Measurements from ENCODE around the gene ENDOU. TPM values are rescaled to one million over a fixed set of nuclear protein-coding genes. Genes with fewer than 3 reads are reported as not detected.

ENDOU gene
- polyA plus RNA-seq, 4 donors, result 0.30 to 2.1 TPM; not detected in 2

- H3K27ac ChIP-seq (ENCODE audit: low read depth in 1 of 3, low read length in 2 of 3), result peak overlapping the region in 1 of 3 donors; percentile 89
- DNase-seq, result peak in 1 of 2 donors; percentile 47
- no peaks in the 10 kb centered on the region for H3K9me3 ChIP-seq (ENCODE audit: control insufficient read depth in 2 of 2, insufficient read depth in 1 of 2, low read depth in 1 of 2, low read length in 1 of 2)
- peaks cover 0 to 8% (median 0%) of the 10 kb centered on the region in 3 donors for H3K36me3 ChIP-seq (ENCODE audit: control insufficient read depth in 3 of 3, insufficient read depth in 2 of 3, low read depth in 1 of 3, low read length in 3 of 3)
- peaks cover 0 to 10% (median 3%) of the 10 kb centered on the region in 3 donors for H3K4me1 ChIP-seq (ENCODE audit: control insufficient read depth in 3 of 3, insufficient read depth in 2 of 3, low read depth in 1 of 3, low read length in 2 of 3)
- no peaks in the 10 kb centered on the region for H3K27me3 ChIP-seq (ENCODE audit: control insufficient read depth in 3 of 3, insufficient read depth in 3 of 3, low read length in 3 of 3)
- no peak for FAIRE-seq
- no peak overlapping the region for H3K4me3 ChIP-seq (ENCODE audit: low read depth in 1 of 3, low read length in 3 of 3)
- WGBS, 3 donors, result 55 to 68% (median 63%) methylated on average over 11 of the region's 11 CpGs
Measured at GRCh38 chr12:47753021-47754001, 28.0 kb upstream of the ENDOU start.

- H3K4me3 ChIP-seq (ENCODE audit: low read depth in 1 of 3, low read length in 3 of 3), result no peak overlapping the region
- H3K36me3 ChIP-seq (ENCODE audit: control insufficient read depth in 3 of 3, insufficient read depth in 2 of 3, low read depth in 1 of 3, low read length in 3 of 3), result peaks cover 0 to 11% (median 0%) of the 10 kb centered on the region in 3 donors
- H3K27me3 ChIP-seq (ENCODE audit: control insufficient read depth in 3 of 3, insufficient read depth in 3 of 3, low read length in 3 of 3), result no peaks in the 10 kb centered on the region
- DNase-seq, result no peak
- no peak for FAIRE-seq
- H3K27ac ChIP-seq (ENCODE audit: low read depth in 1 of 3, low read length in 2 of 3), result no peak overlapping the region
- H3K9me3 ChIP-seq (ENCODE audit: control insufficient read depth in 2 of 2, insufficient read depth in 1 of 2, low read depth in 1 of 2, low read length in 1 of 2), result no peaks in the 10 kb centered on the region
- peaks cover 0 to 10% (median 3%) of the 10 kb centered on the region in 3 donors for H3K4me1 ChIP-seq (ENCODE audit: control insufficient read depth in 3 of 3, insufficient read depth in 2 of 3, low read depth in 1 of 3, low read length in 2 of 3)
- WGBS, 3 donors, result 81 to 87% (median 82%) methylated on average over 7 of the region's 7 CpGs
Measured at GRCh38 chr12:47752552-47752951, 27.3 kb upstream of the ENDOU start.

DNA sequence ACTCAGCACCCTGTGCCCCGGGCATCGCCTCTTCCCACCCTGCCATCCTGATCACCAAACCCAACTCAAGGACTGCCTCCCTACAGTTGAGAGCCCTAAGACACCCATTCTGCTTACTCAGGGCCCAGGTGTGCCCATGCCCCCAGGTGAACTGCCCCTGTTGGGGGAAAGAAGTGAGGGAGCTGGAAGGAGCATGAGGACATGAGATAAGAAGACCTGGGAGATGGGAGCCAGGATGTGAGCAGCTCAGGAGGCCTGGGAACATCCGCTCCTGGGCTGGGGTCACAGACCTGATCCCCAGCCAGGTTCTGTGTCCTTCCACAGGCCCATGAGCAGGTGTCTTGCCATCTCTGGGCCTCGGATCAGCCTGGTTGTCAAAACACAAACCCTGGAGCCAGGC, 26.8 kb upstream of the ENDOU start:
- no peak overlapping the region for H3K4me3 ChIP-seq (ENCODE audit: low read depth in 1 of 3, low read length in 3 of 3)
- FAIRE-seq, result no peak
- peaks cover 0 to 10% (median 3%) of the 10 kb centered on the region in 3 donors for H3K4me1 ChIP-seq (ENCODE audit: control insufficient read depth in 3 of 3, insufficient read depth in 2 of 3, low read depth in 1 of 3, low read length in 2 of 3)
- H3K36me3 ChIP-seq (ENCODE audit: control insufficient read depth in 3 of 3, insufficient read depth in 2 of 3, low read depth in 1 of 3, low read length in 3 of 3), result peaks cover 0 to 12% (median 0%) of the 10 kb centered on the region in 3 donors
- 79 to 80% (median 79%) methylated on average over 4 of the region's 4 CpGs for WGBS, 3 donors
- no peak overlapping the region for H3K27ac ChIP-seq (ENCODE audit: low read depth in 1 of 3, low read length in 2 of 3)
- no peaks in the 10 kb centered on the region for H3K9me3 ChIP-seq (ENCODE audit: control insufficient read depth in 2 of 2, insufficient read depth in 1 of 2, low read depth in 1 of 2, low read length in 1 of 2)
- H3K27me3 ChIP-seq (ENCODE audit: control insufficient read depth in 3 of 3, insufficient read depth in 3 of 3, low read length in 3 of 3), result no peaks in the 10 kb centered on the region
- DNase-seq, result no peak

DNA sequence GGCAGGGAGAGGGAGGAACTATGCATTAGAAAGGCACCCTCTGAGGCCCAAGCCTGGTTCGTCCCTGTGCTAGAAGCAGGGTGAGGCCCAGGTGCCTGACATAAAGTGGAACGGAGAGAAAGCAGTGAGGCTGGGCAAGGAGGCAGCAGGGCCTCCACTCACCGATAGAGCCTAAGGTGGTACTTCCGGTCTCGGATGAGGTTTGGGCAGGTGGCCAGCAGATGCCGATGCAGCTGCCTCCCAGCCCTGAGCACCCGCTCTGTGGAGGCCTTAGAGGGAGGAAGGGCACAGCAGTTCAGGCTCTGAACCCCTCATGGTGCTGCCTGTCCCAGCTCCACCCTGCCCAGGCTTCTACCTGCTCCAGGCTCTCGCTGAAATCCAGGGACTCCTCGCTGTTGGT, 26.3 kb upstream of the ENDOU start:
- WGBS, 3 donors, result 66 to 82% (median 69%) methylated on average over 9 of the region's 9 CpGs
- Histone ChIP-seq H3K27ac (ENCODE audit: low read depth in 1 of 3, low read length in 2 of 3) (no peak overlapping the region), H3K9me3 (ENCODE audit: control insufficient read depth in 2 of 2, insufficient read depth in 1 of 2, low read depth in 1 of 2, low read length in 1 of 2) (no peaks in the 10 kb centered on the region), H3K27me3 (ENCODE audit: control insufficient read depth in 3 of 3, insufficient read depth in 3 of 3, low read length in 3 of 3) (no peaks in the 10 kb centered on the region), H3K36me3 (ENCODE audit: control insufficient read depth in 3 of 3, insufficient read depth in 2 of 3, low read depth in 1 of 3, low read length in 3 of 3) (peaks cover 0 to 14% (median 0%) of the 10 kb centered on the region in 3 donors), H3K4me3 (ENCODE audit: low read depth in 1 of 3, low read length in 3 of 3) (no peak overlapping the region), H3K4me1 (ENCODE audit: control insufficient read depth in 3 of 3, insufficient read depth in 2 of 3, low read depth in 1 of 3, low read length in 2 of 3) (peaks cover 3 to 8% (median 3%) of the 10 kb centered on the region in 3 donors)
- FAIRE-seq, result no peak
- no peak for DNase-seq

DNA sequence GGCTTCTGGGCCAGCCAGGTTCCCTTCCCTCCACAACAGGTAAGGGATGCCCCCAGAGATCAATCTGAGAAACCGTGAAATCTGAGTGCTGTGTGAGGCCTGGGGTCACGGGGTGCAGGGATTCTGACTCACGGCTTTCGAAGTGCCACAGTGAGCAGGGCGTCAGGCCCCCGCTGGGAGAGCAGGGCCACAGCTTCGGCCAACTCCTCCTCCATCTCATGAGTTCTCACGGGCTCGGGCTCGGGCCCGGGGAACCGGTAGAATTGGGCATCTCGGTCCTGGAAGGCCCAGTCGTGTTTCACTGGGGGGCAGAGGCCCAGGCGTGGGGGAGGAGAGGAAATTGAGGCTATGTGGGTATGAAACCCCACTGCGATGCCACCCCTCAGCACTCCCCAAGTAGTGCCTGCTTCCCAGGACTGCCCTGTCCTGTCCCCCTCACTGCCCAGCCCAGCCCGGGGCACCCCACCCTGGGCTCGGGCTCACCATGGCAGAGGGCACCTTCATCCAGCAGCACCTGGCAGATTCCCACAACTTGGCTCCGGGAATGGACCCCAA, 25.7 kb upstream of the ENDOU start:
- no peak for FAIRE-seq
- Histone ChIP-seq H3K27ac (ENCODE audit: low read depth in 1 of 3, low read length in 2 of 3) (no peak overlapping the region), H3K4me1 (ENCODE audit: control insufficient read depth in 3 of 3, insufficient read depth in 2 of 3, low read depth in 1 of 3, low read length in 2 of 3) (peaks cover 0 to 8% (median 7%) of the 10 kb centered on the region in 3 donors), H3K9me3 (ENCODE audit: control insufficient read depth in 2 of 2, insufficient read depth in 1 of 2, low read depth in 1 of 2, low read length in 1 of 2) (no peaks in the 10 kb centered on the region), H3K27me3 (ENCODE audit: control insufficient read depth in 3 of 3, insufficient read depth in 3 of 3, low read length in 3 of 3) (no peaks in the 10 kb centered on the region), H3K4me3 (ENCODE audit: low read depth in 1 of 3, low read length in 3 of 3) (no peak overlapping the region), H3K36me3 (ENCODE audit: control insufficient read depth in 3 of 3, insufficient read depth in 2 of 3, low read depth in 1 of 3, low read length in 3 of 3) (peaks cover 0 to 18% (median 0%) of the 10 kb centered on the region in 3 donors)
- no peak for DNase-seq
- WGBS, 3 donors, result 83 to 88% (median 84%) methylated on average over 18 to 19 of the region's 19 CpGs

DNA sequence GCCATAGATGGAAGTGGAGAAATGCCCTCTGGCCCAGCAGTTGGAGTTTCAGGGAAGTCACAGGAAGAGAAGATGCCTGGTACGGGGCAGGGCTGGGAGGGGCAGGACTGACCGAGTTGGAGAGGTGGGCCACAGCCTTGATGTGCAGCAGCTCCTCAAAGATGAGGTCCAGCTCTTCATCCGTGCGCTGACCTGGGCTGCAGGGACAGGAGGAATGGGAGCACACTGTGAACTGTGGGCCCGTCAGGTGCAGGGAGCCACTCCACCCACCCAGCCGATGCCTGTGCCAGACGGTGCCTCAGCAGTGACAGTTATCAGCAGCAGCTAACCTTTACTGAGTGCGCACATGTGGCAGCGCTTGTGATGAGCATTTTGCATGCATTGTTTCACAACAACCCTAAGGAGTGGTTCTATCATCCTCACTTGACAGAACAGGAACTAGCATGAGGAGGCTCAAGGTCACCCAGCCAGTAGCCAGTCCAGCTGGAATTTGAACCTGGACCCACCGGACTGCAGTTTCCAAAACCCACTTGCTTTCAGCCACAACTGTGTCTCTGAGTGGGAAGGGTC, 25.0 kb upstream of the ENDOU start:
- Histone ChIP-seq H3K36me3 (ENCODE audit: control insufficient read depth in 3 of 3, insufficient read depth in 2 of 3, low read depth in 1 of 3, low read length in 3 of 3) (peaks cover 0 to 18% (median 0%) of the 10 kb centered on the region in 3 donors), H3K9me3 (ENCODE audit: control insufficient read depth in 2 of 2, insufficient read depth in 1 of 2, low read depth in 1 of 2, low read length in 1 of 2) (no peaks in the 10 kb centered on the region), H3K4me3 (ENCODE audit: low read depth in 1 of 3, low read length in 3 of 3) (no peak overlapping the region), H3K27ac (ENCODE audit: low read depth in 1 of 3, low read length in 2 of 3) (no peak overlapping the region), H3K4me1 (ENCODE audit: control insufficient read depth in 3 of 3, insufficient read depth in 2 of 3, low read depth in 1 of 3, low read length in 2 of 3) (peaks cover 0 to 8% (median 7%) of the 10 kb centered on the region in 3 donors), H3K27me3 (ENCODE audit: control insufficient read depth in 3 of 3, insufficient read depth in 3 of 3, low read length in 3 of 3) (no peaks in the 10 kb centered on the region)
- 39 to 76% (median 40%) methylated on average over 10 of the region's 10 CpGs for WGBS, 3 donors
- FAIRE-seq (no peak), DNase-seq (no peak)

GRCh38 chr12:47748899-47749298, 23.6 kb upstream of the ENDOU start:
- Histone ChIP-seq H3K27ac (ENCODE audit: low read depth in 1 of 3, low read length in 2 of 3) (no peak overlapping the region), H3K27me3 (ENCODE audit: control insufficient read depth in 3 of 3, insufficient read depth in 3 of 3, low read length in 3 of 3) (no peaks in the 10 kb centered on the region), H3K9me3 (ENCODE audit: control insufficient read depth in 2 of 2, insufficient read depth in 1 of 2, low read depth in 1 of 2, low read length in 1 of 2) (no peaks in the 10 kb centered on the region), H3K4me1 (ENCODE audit: control insufficient read depth in 3 of 3, insufficient read depth in 2 of 3, low read depth in 1 of 3, low read length in 2 of 3) (peaks cover 0 to 7% (median 5%) of the 10 kb centered on the region in 3 donors), H3K36me3 (ENCODE audit: control insufficient read depth in 3 of 3, insufficient read depth in 2 of 3, low read depth in 1 of 3, low read length in 3 of 3) (peaks cover 0 to 15% (median 0%) of the 10 kb centered on the region in 3 donors), H3K4me3 (ENCODE audit: low read depth in 1 of 3, low read length in 3 of 3) (no peak overlapping the region)
- FAIRE-seq (no peak), DNase-seq (no peak)
- 87 to 94% (median 93%) methylated on average over 3 of the region's 3 CpGs for WGBS, 3 donors

DNA sequence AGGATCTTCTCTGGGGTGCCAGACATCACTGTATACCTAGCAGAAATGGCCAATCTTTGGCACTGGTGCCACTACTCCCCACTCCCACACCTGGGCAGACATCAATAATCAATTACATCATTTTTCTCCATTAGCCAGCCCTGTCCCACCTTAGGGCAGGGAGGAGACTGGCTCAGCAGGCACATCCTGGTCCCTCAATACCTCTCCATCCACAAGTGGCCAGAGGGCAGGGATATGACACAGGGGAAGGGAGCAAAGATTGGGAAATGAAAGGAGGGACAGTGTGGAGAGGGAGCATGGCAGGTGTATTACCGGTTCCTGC, 23.2 kb upstream of the ENDOU start:
- H3K4me3 ChIP-seq (ENCODE audit: low read depth in 1 of 3, low read length in 3 of 3), result no peak overlapping the region
- H3K9me3 ChIP-seq (ENCODE audit: control insufficient read depth in 2 of 2, insufficient read depth in 1 of 2, low read depth in 1 of 2, low read length in 1 of 2), result no peaks in the 10 kb centered on the region
- H3K36me3 ChIP-seq (ENCODE audit: control insufficient read depth in 3 of 3, insufficient read depth in 2 of 3, low read depth in 1 of 3, low read length in 3 of 3), result peaks cover 0 to 15% (median 0%) of the 10 kb centered on the region in 3 donors
- H3K27ac ChIP-seq (ENCODE audit: low read depth in 1 of 3, low read length in 2 of 3), result no peak overlapping the region
- WGBS, 3 donors, result 86 to 100% (median 95%) methylated on average over 1 of the region's 1 CpG
- no peaks in the 10 kb centered on the region for H3K27me3 ChIP-seq (ENCODE audit: control insufficient read depth in 3 of 3, insufficient read depth in 3 of 3, low read length in 3 of 3)
- H3K4me1 ChIP-seq (ENCODE audit: control insufficient read depth in 3 of 3, insufficient read depth in 2 of 3, low read depth in 1 of 3, low read length in 2 of 3), result peaks cover 0 to 7% (median 4%) of the 10 kb centered on the region in 3 donors
- DNase-seq (no peak), FAIRE-seq (no peak)
